Measurements from ENCODE around the gene ANKFN1.

Gene ANKFN1

GRCh38 chr17:56449176-56449575 lies 295.9 kb downstream of the ANKFN1 start:
- DNase-seq: no peak

- no peak for DNase-seq
Measured at GRCh38 chr17:56451629-56452028, 298.4 kb downstream of the ANKFN1 start.

- DNase-seq: no peak
Measured at GRCh38 chr17:56452461-56452860, 299.2 kb downstream of the ANKFN1 start.

GRCh38 chr17:56457501-56457900 lies 304.2 kb downstream of the ANKFN1 start:
- no peak for DNase-seq

GRCh38 chr17:56465886-56466285 lies 312.6 kb downstream of the ANKFN1 start:
- DNase-seq: no peak

GRCh38 chr17:56468840-56469239 lies 315.6 kb downstream of the ANKFN1 start:
- no peak for DNase-seq

- DNase-seq: no peak
Measured at GRCh38 chr17:56471696-56472095, 318.4 kb downstream of the ANKFN1 start.

- DNase-seq: peak; percentile 16
Measured at GRCh38 chr17:56475116-56475515, 321.8 kb downstream of the ANKFN1 start.

GRCh38 chr17:56478836-56479447 lies 325.7 kb downstream of the ANKFN1 start:
- DNase-seq: peak; percentile 28

- DNase-seq: no peak
Measured at GRCh38 chr17:56480501-56480900, 327.2 kb downstream of the ANKFN1 start.

GRCh38 chr17:56481659-56482058 lies 328.4 kb downstream of the ANKFN1 start:
- no peak for DNase-seq

- no peak for DNase-seq
Measured at GRCh38 chr17:56482229-56482628, 329.0 kb downstream of the ANKFN1 start.

GRCh38 chr17:56486732-56487131 lies 333.5 kb downstream of the ANKFN1 start:
- no peak for DNase-seq

GRCh38 chr17:56488800-56489199 lies 335.5 kb downstream of the ANKFN1 start:
- no peak for DNase-seq

- DNase-seq: no peak
Measured at GRCh38 chr17:56489980-56490379, 336.7 kb downstream of the ANKFN1 start.

GRCh38 chr17:56495556-56495955 lies 342.3 kb downstream of the ANKFN1 start:
- no peak for DNase-seq

- DNase-seq: no peak
Measured at GRCh38 chr17:56497132-56497531, 343.9 kb downstream of the ANKFN1 start.

GRCh38 chr17:56499799-56500388 lies 346.6 kb downstream of the ANKFN1 start:
- DNase-seq: peak; percentile 61

GRCh38 chr17:56502120-56502654 lies 348.9 kb downstream of the ANKFN1 start:
- DNase-seq: no peak

- DNase-seq: peak; percentile 26
Measured at GRCh38 chr17:56505154-56505756, 352.0 kb downstream of the ANKFN1 start.

- DNase-seq: no peak
Measured at GRCh38 chr17:56506349-56506748, 353.1 kb downstream of the ANKFN1 start.

GRCh38 chr17:56510554-56511342 lies 357.5 kb downstream of the ANKFN1 start:
- DNase-seq: no peak

- no peak for DNase-seq
Measured at GRCh38 chr17:56514264-56514663, 361.0 kb downstream of the ANKFN1 start.
